HL-60 (cell line): Measurements from ENCODE around the gene SFXN3.
A peak's percentile ranks its signal among the peaks of the same experiment; 100 is the strongest.

Source experiments
- DNase-seq, 2 experiments: peaks; one replicate each; pipeline ENCODE4 v3.0.0-alpha.2; 2010 to 2020; ENCODE audit warnings: low read depth in 1 of 2, low spot score in 1 of 2
- H3K27ac ChIP-seq: fragments of 250-450 bp; sonication (Bioruptor Pico); replicated peaks from 2 replicates; pipeline ENCODE4 v1.5.1; 2020; ENCODE audit warnings: mild to moderate bottlenecking, moderate library complexity
- H3K27me3 ChIP-seq: fragments of 250-450 bp; sonication (Bioruptor Pico); 2 replicates; pipeline ENCODE4 v1.5.1; 2021; ENCODE audit warnings: mild to moderate bottlenecking, moderate library complexity; ENCODE audit not compliant: insufficient read depth, poor library complexity, severe bottlenecking
- H3K4me3 ChIP-seq: replicated peaks from 2 replicates; pipeline ENCODE4 v1.5.1; 2011; ENCODE audit warnings: mild to moderate bottlenecking, control low read depth, low read length; ENCODE audit not compliant: insufficient read depth
- CTCF ChIP-seq: IDR thresholded peaks from one replicate; pipeline ENCODE4 v1.5.1; 2011; ENCODE audit warnings: low read length, control low read depth, inconsistent platforms; ENCODE audit not compliant: insufficient read depth
- GABPA ChIP-seq: IDR thresholded peaks from 2 replicates; pipeline ENCODE4 v1.6.1; 2012; ENCODE audit warnings: low read depth
- POLR2AphosphoS5 ChIP-seq: IDR thresholded peaks from 2 replicates; pipeline ENCODE4 v1.6.1; 2012; ENCODE audit warnings: low read depth
- REST ChIP-seq: IDR thresholded peaks from 2 replicates; pipeline ENCODE4 v1.6.1; 2012; ENCODE audit warnings: low read depth; ENCODE audit not compliant: insufficient replicate concordance
- SPI1 ChIP-seq: IDR thresholded peaks from 2 replicates; pipeline ENCODE4 v1.6.1; 2012; ENCODE audit warnings: low read depth, mild to moderate bottlenecking, borderline replicate concordance

Gene SFXN3

GRCh38 chr10:100993986-100994708 lies 36.9 kb upstream of the SFXN3 start:
- H3K27ac ChIP-seq = no peak overlapping the region
- TF ChIP-seq CTCF (peak; percentile 10), POLR2AphosphoS5 (no peak)
- H3K4me3 ChIP-seq = no peak overlapping the region
- DNase-seq = no peak
- H3K27me3 ChIP-seq = no peaks in the 10 kb centered on the region

GRCh38 chr10:100995181-100995580 lies 35.9 kb upstream of the SFXN3 start:
- H3K4me3 ChIP-seq = no peak overlapping the region
- no peak for DNase-seq
- no peak overlapping the region for H3K27ac ChIP-seq
- TF ChIP-seq POLR2AphosphoS5 = no peak
- no peak for TF ChIP-seq CTCF
- no peak for TF ChIP-seq GABPA
- TF ChIP-seq SPI1 = no peak
- no peak for TF ChIP-seq REST
- H3K27me3 ChIP-seq = no peaks in the 10 kb centered on the region

DNA sequence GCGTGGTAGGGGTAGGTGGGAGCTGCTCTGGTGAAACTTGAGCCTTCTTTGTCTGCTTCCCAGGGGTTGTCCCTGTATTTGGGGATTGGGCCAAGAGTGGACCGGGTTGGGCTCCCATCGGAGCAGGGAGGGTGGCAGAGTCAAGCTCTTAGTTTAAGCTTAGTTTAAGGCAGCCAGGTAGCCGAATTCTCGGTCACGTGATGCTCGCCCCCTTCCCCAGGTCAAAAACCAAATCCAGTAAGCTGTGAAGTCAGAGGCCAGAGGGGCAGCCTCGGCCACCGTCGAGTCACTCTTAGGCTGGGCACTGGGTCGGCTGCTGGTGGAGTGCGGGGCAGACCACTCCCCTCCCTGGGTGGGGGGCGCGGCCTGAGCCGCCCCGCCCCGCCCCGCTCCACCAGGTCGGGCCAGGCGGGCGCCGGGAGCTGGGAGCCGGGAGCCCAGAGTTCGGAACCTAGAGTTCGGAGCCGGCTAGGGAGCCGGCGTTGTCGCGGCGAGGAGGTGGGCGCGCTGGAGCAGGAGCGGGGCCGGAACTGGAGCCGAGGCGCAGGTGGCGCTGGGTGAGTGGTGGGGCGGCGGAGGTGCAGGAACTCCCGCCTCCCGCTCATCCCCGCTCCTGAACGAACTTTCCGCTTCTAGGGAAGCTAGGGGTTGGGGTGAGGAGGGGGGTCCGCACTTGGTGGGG lies 34.2 kb upstream of the SFXN3 start:
- Histone ChIP-seq H3K27me3 (no peaks in the 10 kb centered on the region), H3K27ac (peak overlapping the region; percentile 84), H3K4me3 (peak overlapping the region; percentile 81)
- TF ChIP-seq GABPA = no peak
- no peak for TF ChIP-seq SPI1
- TF ChIP-seq POLR2AphosphoS5 = no peak
- no peak for TF ChIP-seq REST
- no peak for TF ChIP-seq CTCF
- DNase-seq = peak; percentile 39 to 66
